GM19372 (cell line): ENCODE data around the gene KCTD5.

Experiments
- ATAC-seq: cut with Tn5 transposase; IDR thresholded peaks from one replicate; pipeline ENCODE4 v1.9.1; 2021; ENCODE audit warnings: mild to moderate bottlenecking, low read depth, moderate library complexity; ENCODE audit not compliant: unreplicated experiment

Gene KCTD5

GRCh38 chr16:2707368-2708289 is 25.3 kb downstream of the KCTD5 start:
- ATAC-seq, result no peak

- no peak for ATAC-seq
Observed at GRCh38 chr16:2708290-2708639, 25.9 kb downstream of the KCTD5 start.

GRCh38 chr16:2708955-2709587 is 26.7 kb downstream of the KCTD5 start:
- no peak for ATAC-seq

- no peak for ATAC-seq
Observed at GRCh38 chr16:2709588-2709984, 27.3 kb downstream of the KCTD5 start.

GRCh38 chr16:2710021-2710710 is 27.8 kb downstream of the KCTD5 start:
- no peak for ATAC-seq

GRCh38 chr16:2710711-2711231 is 28.4 kb downstream of the KCTD5 start:
- no peak for ATAC-seq

- ATAC-seq, result no peak
Observed at GRCh38 chr16:2711370-2712062, 29.2 kb downstream of the KCTD5 start.

GRCh38 chr16:2712063-2712441 is 29.7 kb downstream of the KCTD5 start:
- ATAC-seq, result no peak

- no peak for ATAC-seq
Observed at GRCh38 chr16:2712546-2712945, 30.2 kb downstream of the KCTD5 start.

GRCh38 chr16:2713523-2713922 is 31.2 kb downstream of the KCTD5 start:
- no peak for ATAC-seq

- ATAC-seq, result no peak
Observed at GRCh38 chr16:2713985-2714774, 31.9 kb downstream of the KCTD5 start.

GRCh38 chr16:2715064-2715463 is 32.7 kb downstream of the KCTD5 start:
- no peak for ATAC-seq

- no peak for ATAC-seq
Observed at GRCh38 chr16:2715519-2715918, 33.2 kb downstream of the KCTD5 start.

- ATAC-seq, result no peak
Observed at GRCh38 chr16:2715966-2716885, 33.9 kb downstream of the KCTD5 start.

GRCh38 chr16:2716948-2717347 is 34.6 kb downstream of the KCTD5 start:
- ATAC-seq, result no peak

GRCh38 chr16:2717383-2718263 is 35.3 kb downstream of the KCTD5 start:
- ATAC-seq, result no peak

GRCh38 chr16:2719328-2720063 is 37.2 kb downstream of the KCTD5 start:
- no peak for ATAC-seq
